KG1 (cell line): Measurements from ENCODE around the gene POLE.

Source experiments
- DNase-seq: peaks from one replicate; lab custom pipeline; 2025; lab: John Stamatoyannopoulos, UW

Gene POLE

DNA sequence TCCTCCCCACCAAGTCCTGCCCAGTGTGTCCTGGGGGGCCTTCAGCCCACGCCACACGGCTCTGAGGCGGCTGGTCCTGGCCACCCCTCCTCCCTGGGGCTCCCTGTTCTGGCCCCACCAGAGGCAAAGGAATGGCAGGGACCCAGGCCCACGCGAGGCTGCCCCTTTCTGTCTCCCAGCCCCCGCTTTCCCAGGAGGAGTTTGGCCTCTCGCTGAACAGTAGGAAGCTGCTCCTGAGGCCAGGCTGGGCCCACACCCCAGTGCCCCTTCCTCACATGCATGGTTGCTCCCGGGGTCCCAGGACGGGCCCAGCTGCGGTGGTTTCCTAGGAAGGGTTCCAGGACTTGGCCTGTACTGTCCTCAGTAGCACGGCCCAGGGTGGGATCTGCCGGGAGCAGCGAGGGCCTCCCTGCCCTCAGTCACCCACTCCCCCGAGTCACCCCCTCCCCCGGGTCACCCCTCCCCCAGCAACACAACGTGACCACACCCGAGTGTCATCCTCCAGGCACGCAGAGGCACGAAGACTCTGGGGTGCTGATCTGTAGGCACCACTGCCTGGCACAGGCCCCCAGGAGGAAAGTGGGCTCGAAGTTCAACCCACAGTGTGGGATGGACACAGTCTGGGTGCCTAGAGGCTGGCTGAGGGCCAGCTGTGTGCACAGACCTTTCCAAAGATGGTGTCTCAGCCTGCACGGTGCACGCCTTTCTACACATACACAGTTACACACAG, 109.8 kb downstream of the POLE start:
- no peak for DNase-seq

DNA sequence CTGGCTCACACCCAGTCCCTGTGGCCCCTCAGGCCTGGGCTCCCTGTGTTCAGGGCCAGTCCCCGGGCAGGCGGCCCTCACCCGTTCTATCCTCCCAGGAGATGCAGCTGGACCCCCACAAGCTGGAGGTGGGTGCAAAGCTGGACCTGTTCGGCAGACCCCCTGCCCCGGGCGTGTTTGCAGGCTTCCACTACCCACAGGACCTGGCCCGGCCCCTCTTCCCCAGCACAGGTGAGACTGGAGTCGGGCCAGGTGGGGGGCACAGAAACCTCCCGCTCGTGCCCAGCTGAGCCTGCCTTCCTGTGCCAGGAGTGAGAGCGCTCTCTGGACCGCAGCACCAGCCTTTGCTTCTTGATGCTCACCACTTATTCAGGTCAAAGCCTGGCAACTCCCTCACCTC, 110.4 kb downstream of the POLE start:
- no peak for DNase-seq

DNA sequence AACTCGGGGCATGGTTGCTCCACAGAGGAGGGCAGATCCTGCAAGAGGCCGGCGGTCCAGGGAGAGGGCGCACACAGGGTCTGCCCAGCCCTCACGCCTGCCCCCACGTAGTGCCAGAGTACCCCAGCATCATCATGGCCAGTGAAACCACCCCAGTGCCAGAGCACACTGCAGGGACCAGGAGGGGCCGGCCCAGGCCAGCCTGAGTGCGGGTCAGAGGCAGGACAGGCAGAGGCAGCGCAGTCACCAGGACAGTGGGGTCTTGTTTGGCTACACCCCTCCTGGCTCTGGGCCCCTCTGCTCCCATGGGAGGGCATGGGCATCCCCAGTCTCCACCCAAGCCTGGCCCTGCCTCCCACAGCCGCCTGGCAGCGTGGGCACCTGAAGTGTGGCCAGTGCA, 111.5 kb downstream of the POLE start:
- DNase-seq: no peak

DNA sequence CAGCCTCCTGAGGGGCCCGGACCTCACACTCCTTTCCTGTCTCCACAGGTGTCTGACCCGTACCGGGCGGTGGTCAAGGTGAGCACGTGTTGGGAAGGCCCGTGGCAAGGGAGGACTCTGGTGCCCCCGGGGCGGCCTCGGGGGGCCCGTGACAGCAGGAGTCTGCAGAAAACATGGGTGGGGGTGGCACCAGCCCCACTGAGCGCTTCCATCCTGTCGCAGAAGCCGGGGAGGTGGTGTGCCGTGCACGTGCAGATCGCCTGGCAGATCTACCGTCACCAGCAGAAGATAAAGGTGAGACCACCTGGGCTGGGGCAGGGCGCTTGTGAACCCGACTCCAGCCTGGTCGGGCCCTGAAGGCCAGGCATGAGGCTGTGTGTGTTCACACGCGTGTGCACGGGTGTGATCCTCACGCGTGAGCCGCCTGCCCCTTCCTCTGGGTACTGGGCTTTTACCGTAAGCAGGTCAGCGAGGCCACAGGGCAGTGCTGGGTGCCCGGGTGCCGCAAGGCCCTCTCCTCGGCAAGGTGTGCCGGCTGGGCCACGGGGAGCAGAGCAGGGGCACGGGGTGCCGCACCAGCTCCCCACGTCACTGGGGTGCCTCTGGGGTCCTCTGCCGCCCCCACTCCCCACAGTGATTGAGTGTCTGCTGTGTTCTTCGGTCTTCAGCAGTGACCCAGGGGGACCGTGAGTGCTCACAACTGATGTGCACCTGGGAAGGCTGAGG, 112.7 kb downstream of the POLE start:
- no peak for DNase-seq
